Measurements from ENCODE around the gene VPS4A.

Gene VPS4A

DNA sequence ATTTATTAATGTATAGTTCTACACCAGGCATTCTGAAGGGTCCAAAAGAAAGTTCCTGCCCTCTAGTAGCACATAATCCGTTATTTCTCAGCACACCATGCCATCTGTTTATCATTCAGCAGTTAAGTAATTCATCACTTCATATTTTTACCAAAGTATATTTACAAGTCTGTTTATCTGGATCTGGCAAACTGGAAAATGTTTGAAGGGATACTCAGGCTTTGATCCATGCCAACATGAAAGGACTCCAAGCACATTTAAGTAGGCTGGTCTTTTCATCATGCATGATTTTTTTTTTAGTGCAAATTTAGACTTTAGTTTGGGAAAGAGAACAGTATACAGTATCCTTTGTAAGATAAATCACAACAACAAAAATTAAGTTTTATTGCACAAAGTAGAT, 4.1 kb upstream of the VPS4A start:
- DNase-seq (ENCODE audit: low read depth in 2 of 2): no peak

DNA sequence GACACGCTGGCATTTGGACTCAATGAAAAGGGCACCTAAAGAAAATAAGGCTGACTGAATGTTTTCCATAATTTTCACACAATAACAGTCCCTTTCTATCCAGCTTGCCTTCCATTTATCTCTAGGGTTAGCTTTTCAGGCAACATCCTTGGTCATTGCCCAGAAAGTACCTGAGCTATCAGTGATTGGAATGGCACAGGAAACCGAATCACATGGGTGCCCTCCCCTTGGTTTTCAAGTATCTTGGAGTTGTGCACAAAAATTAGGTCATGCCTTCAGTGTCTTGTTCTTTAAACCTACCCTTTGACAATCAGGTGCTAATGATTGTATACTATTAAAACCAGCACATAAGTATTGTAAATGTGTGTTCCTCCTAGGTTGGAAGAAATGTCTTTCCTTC, 3.3 kb upstream of the VPS4A start:
- DNase-seq (ENCODE audit: low read depth in 2 of 2): no peak

DNA sequence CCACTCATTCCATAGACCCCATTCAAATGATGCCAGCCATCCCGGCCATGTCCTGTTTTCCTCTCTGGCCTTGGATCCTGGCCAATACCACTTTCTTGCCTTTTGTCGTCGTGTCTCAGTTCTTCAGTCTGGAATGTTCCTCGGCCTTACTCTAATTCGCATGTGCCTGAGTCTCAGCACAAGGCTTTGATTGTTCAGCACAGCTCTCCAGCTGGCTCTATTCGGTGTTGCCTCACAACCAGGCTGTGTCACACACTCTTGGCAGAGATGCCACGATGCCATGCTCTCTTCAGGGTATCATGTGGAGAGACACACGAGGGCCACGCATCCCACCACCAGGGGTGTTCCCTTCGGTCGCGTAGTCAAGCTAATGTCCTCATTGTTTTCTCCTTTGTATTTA, 1.8 kb upstream of the VPS4A start:
- no peak for DNase-seq (ENCODE audit: low read depth in 2 of 2)

DNA sequence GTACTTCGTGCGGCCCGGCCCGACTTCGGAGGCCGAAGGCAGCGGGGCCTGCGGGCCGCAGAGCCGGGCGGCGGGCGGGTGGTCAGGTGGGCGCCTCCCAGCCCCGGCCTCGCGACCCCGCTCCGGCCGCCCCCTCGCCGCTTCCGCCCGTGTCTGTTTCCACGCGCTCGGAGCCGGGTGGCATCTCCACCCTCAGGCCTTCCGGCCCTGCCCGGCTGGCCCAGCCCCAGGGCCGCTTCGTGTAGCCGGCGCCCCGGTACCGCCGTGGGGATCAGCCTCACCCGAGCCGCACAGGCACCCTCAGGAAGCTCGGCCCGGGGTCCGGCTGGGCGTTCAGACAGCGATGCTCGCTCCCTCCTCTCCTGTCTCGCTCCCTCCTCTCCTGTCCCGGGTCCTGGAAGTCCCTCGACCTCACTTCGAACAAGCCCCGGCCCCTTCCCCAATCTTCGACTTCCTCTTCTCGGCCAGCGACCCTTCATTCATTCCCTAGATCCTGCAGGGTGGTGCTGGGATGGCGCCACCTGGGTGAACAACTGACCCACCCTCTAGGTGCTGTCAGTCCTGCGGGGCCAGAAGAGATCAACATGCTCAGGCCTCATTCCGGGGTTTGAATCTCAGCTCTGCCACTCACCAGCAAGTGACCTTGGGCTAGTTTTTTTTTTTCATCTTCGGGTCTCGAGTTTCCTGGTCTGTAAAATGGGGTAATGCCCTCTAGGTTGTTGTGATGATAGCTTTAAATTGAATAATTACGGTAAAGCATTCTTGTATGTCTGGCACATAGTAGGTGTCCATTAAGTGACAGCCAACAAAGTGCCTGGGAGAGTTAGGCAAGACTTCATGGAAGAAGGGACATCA, 610 bp downstream of the VPS4A start:
- peak in 1 of 2 donors; percentile 32 for DNase-seq (ENCODE audit: low read depth in 2 of 2)

- no peak for DNase-seq (ENCODE audit: low read depth in 2 of 2)
Observed at GRCh38 chr16:69313469-69313868, 2.3 kb downstream of the VPS4A start.

- DNase-seq (ENCODE audit: low read depth in 2 of 2): no peak
Observed at GRCh38 chr16:69314534-69314933, 3.4 kb downstream of the VPS4A start.

GRCh38 chr16:69315486-69316311, 4.5 kb downstream of the VPS4A start:
- DNase-seq (ENCODE audit: low read depth in 2 of 2): no peak

- DNase-seq (ENCODE audit: low read depth in 2 of 2): no peak
Observed at GRCh38 chr16:69316595-69317034, 5.5 kb downstream of the VPS4A start.

DNA sequence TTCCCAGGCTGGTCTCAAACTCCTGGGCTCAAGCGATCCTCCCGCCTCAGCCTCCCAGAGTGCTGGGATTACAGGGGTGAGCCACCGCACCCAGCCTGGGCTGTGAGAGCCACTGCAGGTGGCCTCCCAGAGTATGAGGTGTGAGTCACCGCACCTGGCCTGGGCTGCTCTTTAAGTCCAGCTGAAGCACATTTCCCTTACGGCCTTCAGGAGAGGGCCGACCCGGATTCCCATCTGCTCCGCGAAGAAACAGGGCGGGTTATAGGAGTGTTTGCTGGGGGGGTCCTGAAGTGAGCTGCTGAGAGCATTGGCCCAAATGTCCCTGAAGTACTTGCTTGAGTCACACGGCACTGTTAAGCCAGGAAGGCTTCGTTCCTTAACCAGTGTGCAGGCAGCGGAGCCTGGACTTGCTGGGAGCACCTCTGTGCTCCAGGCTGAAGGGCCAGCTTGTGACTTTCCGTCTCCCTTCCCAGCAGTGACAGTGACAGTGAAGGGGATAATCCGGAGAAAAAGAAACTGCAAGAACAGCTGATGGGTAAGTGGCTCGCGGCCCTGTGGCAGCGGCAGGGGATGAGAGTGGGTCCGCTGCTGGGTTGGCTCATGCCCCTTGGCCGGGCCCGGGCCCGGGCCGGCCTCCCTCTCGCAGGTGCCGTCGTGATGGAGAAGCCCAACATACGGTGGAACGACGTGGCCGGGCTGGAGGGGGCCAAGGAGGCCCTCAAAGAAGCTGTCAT, 7.2 kb downstream of the VPS4A start:
- DNase-seq (ENCODE audit: low read depth in 2 of 2): no peak

- no peak for DNase-seq (ENCODE audit: low read depth in 2 of 2)
Observed at GRCh38 chr16:69318911-69319289, 7.8 kb downstream of the VPS4A start.

- DNase-seq (ENCODE audit: low read depth in 2 of 2): no peak
Observed at GRCh38 chr16:69319381-69319780, 8.2 kb downstream of the VPS4A start.

DNA sequence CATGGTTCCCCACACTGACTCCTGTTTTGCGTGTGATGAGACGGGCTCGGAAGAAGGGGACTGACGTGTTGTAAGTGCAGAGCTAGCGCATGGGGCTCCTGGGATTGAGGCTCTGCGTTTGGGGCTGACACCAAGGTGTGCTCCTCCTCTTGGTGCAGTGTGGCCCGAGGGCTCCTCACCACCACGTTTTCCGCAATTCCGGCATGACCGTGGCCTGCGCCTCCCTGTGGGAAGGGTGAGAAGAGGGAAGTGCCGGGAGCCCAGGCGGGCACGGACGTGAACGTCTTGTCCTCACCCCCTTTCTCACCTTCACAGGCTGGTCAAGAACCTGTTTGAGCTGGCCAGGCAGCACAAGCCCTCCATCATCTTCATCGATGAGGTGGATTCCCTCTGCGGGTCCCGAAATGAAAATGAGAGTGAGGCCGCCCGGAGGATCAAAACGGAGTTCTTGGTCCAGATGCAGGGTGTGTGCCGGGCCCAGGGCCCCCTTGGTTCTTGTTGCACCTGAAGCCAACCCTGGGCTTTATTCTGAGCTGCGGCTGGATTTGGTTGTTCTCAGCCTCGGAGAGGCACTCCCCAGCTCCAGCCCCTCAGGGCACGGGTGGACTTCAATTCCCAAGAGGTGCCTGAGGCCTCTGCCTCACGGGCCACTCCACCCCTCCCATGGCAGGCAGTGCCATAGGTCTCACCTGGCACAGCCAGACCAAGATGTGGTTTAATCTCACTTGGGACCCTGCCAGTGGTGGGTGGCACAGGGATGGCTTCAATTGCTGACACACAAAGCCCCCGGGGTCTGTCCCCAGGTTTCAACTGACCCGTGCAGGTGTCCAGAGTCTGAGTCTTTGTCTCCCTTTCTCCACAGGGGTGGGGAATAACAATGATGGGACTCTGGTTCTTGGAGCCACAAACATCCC, 8.9 kb downstream of the VPS4A start:
- no peak for DNase-seq (ENCODE audit: low read depth in 2 of 2)

GRCh38 chr16:69320740-69321073, 9.6 kb downstream of the VPS4A start:
- DNase-seq (ENCODE audit: low read depth in 2 of 2): no peak

DNA sequence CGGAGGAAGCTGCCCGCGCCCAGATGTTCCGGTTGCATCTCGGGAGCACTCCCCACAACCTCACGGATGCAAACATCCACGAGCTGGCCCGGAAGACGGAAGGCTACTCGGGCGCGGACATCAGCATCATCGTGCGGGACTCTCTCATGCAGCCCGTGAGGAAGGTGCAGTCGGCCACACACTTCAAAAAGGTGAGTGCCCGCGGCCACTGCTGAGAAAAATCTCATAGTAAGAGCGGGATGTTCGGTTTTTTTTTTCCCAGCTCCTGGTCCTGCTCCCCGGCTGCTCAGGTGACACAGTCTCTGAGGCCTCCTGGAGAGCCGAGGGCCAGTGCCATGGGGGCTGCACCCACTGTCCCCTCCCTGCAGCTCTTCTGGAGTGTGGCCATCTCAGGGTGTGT, 9.9 kb downstream of the VPS4A start:
- no peak for DNase-seq (ENCODE audit: low read depth in 2 of 2)

DNA sequence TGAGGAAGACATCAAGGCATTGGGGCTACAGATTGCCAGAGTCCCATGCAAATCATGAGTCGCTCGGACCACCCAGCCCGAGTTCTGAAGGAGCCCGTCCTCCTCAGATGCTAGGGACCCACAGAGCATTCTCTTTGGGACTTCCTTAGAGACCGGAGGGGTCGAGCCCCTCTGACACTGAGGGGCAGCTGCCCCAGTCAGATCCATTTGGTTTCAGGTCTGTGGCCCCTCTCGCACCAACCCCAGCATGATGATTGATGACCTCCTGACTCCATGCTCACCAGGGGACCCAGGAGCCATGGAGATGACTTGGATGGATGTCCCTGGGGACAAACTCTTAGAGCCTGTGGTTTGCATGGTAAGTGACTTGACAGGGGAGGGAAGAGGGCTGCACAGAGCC, 11.2 kb downstream of the VPS4A start:
- no peak for DNase-seq (ENCODE audit: low read depth in 2 of 2)

DNA sequence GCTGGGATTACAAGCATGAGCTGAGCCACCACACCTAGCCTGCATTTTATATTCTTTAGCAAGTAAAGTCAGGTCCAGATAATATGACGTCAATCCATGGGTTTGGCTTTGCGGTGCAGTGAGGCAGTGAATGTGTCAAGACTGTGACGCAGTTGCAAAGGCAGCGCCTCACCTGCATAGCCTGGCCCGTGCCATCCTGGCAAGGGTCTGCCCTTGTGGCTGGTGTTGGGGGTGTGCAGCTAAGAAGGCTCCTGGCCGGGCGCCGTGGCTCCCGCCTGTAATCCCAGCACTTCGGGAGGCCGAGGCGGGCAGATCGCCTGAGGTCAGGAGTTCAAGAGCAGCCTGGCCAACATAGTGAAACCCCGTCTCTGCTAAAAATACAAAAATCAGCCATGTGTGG, 12.3 kb downstream of the VPS4A start:
- DNase-seq (ENCODE audit: low read depth in 2 of 2): no peak

DNA sequence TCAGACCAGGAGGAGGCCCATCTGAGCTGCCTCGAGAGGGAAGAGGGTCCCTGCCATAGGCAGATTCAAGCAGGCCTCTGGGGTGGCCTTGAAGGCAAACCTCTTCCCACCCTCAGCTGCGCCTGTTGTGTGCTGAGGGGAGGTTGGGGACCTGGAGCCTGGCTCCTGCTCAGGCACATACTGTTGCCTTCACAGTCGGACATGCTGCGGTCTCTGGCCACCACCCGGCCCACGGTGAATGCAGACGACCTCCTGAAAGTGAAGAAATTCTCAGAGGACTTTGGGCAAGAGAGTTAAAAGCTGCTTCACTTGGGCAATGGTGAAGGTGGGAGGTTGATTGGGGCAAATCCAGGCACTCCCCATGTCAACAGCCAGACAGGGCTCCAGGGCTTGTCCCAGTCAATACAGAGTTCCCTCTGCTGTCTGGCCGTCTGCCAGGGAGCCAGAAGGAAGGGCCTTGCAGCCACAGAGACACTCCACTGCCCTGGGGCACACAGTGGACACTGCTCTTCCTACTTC, 12.9 kb downstream of the VPS4A start:
- DNase-seq (ENCODE audit: low read depth in 2 of 2): no peak

DNA sequence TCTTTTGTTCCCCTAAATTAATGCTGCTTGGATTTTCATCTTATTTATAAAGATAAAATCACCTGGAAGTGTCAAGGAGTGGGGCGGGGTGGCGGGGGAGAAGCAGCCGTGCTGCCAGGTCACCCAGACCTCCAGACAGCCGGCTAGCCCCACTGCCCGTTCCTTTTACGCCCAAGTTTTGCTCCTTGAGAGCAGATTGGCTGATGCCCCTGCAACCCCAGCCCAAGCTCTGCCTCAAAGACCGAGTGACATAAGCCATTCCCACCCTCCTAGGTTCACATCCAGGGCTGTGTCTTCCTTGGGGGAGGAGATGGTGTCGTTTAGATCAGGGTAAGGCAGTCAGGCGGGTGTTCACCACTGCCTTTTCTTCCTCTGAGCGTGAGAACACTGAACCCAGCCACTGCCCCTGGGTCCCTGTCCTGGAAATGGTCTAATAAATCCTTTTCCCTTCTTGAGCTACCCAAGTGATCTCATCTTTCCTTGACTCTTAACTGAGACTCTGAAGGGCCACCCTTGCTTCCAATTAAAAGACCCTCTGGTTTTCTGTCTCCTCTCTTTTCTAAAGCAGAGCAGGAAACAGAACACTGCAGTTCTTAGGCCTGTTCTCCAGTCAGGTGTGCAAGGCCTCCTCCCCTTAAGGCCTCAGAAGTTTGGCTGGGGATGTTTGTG, 13.6 kb downstream of the VPS4A start:
- DNase-seq (ENCODE audit: low read depth in 2 of 2): no peak

- DNase-seq (ENCODE audit: low read depth in 2 of 2): no peak
Observed at GRCh38 chr16:69325784-69326171, 14.6 kb downstream of the VPS4A start.

GRCh38 chr16:69326172-69326873, 15.2 kb downstream of the VPS4A start:
- DNase-seq (ENCODE audit: low read depth in 2 of 2): no peak
